ENCODE results near the gene TALDO1. TPM values are rescaled to one million over a fixed set of nuclear protein-coding genes. Genes with fewer than 3 reads are reported as not detected.
A peak's percentile ranks its signal among the peaks of the same experiment; 100 is the strongest.

TALDO1 gene
- total and polyA plus RNA-seq, 7 experiments from 2014 or later = 61.4 to 272 (median 179) TPM

DNA sequence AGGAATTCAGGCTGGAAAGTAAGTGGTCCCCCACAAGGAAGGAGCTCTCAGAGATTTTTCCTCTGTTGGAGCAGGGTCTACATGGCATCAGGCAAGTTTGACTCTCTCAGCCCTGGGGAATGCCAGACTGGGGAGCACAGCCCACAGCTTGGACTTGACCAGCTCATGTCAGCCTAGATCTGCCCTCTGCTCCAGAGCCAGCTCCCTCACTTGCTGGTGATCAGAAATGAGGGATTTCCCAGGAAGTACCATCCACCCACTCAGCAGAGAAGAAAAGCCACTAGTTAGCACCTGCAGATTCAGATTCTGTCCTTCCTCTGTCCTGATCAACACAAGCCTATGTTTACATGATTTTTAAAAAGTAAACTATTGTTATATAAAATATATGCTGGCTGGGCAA lies 13.0 kb downstream of the TALDO1 start:
- DNase-seq (no peak), ATAC-seq (no peak)
- Histone ChIP-seq H3K27ac (ENCODE audit: low read depth, low read length) (no peak overlapping the region), H3K36me3 (ENCODE audit: control insufficient read depth in 2 of 3, insufficient read depth in 3 of 3, low read length in 3 of 3) (peaks cover 0 to 81% (median 12%) of the 10 kb centered on the region in 3 experiments), H3K9me3 (ENCODE audit: control insufficient read depth in 2 of 3, low read length in 3 of 3) (no peaks in the 10 kb centered on the region), H3K27me3 (ENCODE audit: control insufficient read depth in 2 of 2, insufficient read depth in 2 of 2, low read length in 2 of 2) (no peaks in the 10 kb centered on the region), H3K4me1 (ENCODE audit: control insufficient read depth in 2 of 2, insufficient read depth in 2 of 2, low read length in 2 of 2) (no peaks in the 10 kb centered on the region), H3K4me3 (ENCODE audit: low read length) (no peak overlapping the region)
- H3K4me3 Mint-ChIP-seq = no peak overlapping the region
- H3K36me3 Mint-ChIP-seq = peaks cover 0 to 21% (median 4%) of the 10 kb centered on the region in 5 donors
- H3K27me3 Mint-ChIP-seq = no peaks in the 10 kb centered on the region
- intact Hi-C loops (cut with micrococcal nuclease) = no loop called here
- ChIA-PET CTCF (no interaction called here), POLR2A (interaction anchor here (0.8 to 1.4 kb wide), 4 partner anchors 12 to 17 kb away, joined by 3 to 5 read pairs (median 3); no protein-coding TSS in a partner anchor)
- no peaks in the 10 kb centered on the region for H3K9me3 Mint-ChIP-seq
- peak overlapping the region in 1 of 9 donors; percentile 29 for H3K27ac Mint-ChIP-seq
- peaks cover 0 to 6% (median 0%) of the 10 kb centered on the region in 7 donors for H3K4me1 Mint-ChIP-seq

GRCh38 chr11:761526-762108 lies 14.4 kb downstream of the TALDO1 start:
- ChIA-PET CTCF (interaction anchor here (0.6 kb wide), 1 partner anchor 35 kb away, joined by 3 read pairs; no protein-coding TSS in a partner anchor), POLR2A (interaction anchor here (0.6 to 0.9 kb wide), 2 partner anchors 65 to 69 kb away, joined by 3 read pairs; no protein-coding TSS in a partner anchor)
- no peak overlapping the region for H3K27ac ChIP-seq (ENCODE audit: low read depth, low read length)
- no peak overlapping the region for H3K4me3 ChIP-seq (ENCODE audit: low read length)
- intact Hi-C loops (cut with micrococcal nuclease) = no loop called here
- DNase-seq (no peak), ATAC-seq (no peak)
- no peaks in the 10 kb centered on the region for H3K27me3 ChIP-seq (ENCODE audit: control insufficient read depth in 2 of 2, insufficient read depth in 2 of 2, low read length in 2 of 2)
- Mint-ChIP-seq H3K27ac (peak overlapping the region in 1 of 9 donors; percentile 65), H3K9me3 (no peaks in the 10 kb centered on the region), H3K36me3 (peaks cover 0 to 22% (median 4%) of the 10 kb centered on the region in 5 donors), H3K4me3 (no peak overlapping the region), H3K4me1 (peaks cover 0 to 8% (median 0%) of the 10 kb centered on the region in 7 donors), H3K27me3 (no peaks in the 10 kb centered on the region)
- peaks cover 0 to 82% (median 12%) of the 10 kb centered on the region in 3 experiments for H3K36me3 ChIP-seq (ENCODE audit: control insufficient read depth in 2 of 3, insufficient read depth in 3 of 3, low read length in 3 of 3)
- H3K4me1 ChIP-seq (ENCODE audit: control insufficient read depth in 2 of 2, insufficient read depth in 2 of 2, low read length in 2 of 2) = no peaks in the 10 kb centered on the region
- H3K9me3 ChIP-seq (ENCODE audit: control insufficient read depth in 2 of 3, low read length in 3 of 3) = no peaks in the 10 kb centered on the region

DNA sequence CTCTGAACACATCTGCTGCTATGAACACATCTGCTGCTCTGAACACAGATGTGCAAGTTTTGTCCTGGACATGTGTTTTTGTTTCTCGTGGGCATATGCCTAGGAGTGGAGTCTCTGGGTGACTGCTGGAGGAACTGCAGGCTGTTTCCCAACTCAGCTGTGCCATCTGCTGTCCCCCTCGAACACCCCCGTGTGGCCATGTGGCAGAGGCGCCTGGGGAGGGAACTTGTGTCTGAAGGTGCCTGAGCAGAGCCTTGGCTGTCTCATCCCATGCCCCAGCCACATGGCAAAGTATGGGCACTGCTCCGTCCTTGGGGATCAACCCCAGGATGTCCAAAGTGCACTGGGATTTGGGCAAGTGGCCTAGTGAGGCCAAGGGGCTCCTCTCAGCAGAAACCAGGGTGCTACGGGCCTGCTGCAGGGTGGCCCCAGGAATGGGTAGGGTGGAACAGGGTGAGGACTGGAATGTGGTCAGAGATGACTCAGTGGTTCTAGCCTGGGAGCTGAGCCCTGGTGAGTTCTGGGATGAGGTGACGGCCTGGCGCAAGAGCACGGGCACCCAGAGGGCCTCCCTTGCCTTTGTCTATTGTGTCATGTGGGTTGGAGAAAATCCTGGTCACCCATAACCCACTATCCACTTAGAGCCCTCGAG lies 15.3 kb downstream of the TALDO1 start:
- Histone ChIP-seq H3K36me3 (ENCODE audit: control insufficient read depth in 2 of 3, insufficient read depth in 3 of 3, low read length in 3 of 3) (peaks cover 0 to 73% (median 12%) of the 10 kb centered on the region in 3 experiments), H3K9me3 (ENCODE audit: control insufficient read depth in 2 of 3, low read length in 3 of 3) (no peaks in the 10 kb centered on the region), H3K4me3 (ENCODE audit: low read length) (no peak overlapping the region), H3K27me3 (ENCODE audit: control insufficient read depth in 2 of 2, insufficient read depth in 2 of 2, low read length in 2 of 2) (no peaks in the 10 kb centered on the region), H3K27ac (ENCODE audit: low read depth, low read length) (no peak overlapping the region), H3K4me1 (ENCODE audit: control insufficient read depth in 2 of 2, insufficient read depth in 2 of 2, low read length in 2 of 2) (no peaks in the 10 kb centered on the region)
- DNase-seq (peak in 1 of 9 donors; percentile 20), ATAC-seq (peak; percentile 42)
- ChIA-PET CTCF (interaction anchor here (1.9 kb wide), 1 partner anchor 14 kb away, joined by 6 read pairs; no protein-coding TSS in a partner anchor), POLR2A (no interaction called here)
- peaks cover 0 to 8% (median 0%) of the 10 kb centered on the region in 7 donors for H3K4me1 Mint-ChIP-seq
- no peak overlapping the region for H3K4me3 Mint-ChIP-seq
- H3K9me3 Mint-ChIP-seq = no peaks in the 10 kb centered on the region
- intact Hi-C loops (cut with micrococcal nuclease) = no loop called here
- peaks cover 0 to 18% (median 2%) of the 10 kb centered on the region in 5 donors for H3K36me3 Mint-ChIP-seq
- peak overlapping the region in 1 of 9 donors; percentile 32 for H3K27ac Mint-ChIP-seq
- no peaks in the 10 kb centered on the region for H3K27me3 Mint-ChIP-seq

GRCh38 chr11:763073-763463 lies 15.8 kb downstream of the TALDO1 start:
- no peaks in the 10 kb centered on the region for H3K27me3 ChIP-seq (ENCODE audit: control insufficient read depth in 2 of 2, insufficient read depth in 2 of 2, low read length in 2 of 2)
- Mint-ChIP-seq H3K27ac (no peak overlapping the region), H3K4me3 (no peak overlapping the region), H3K27me3 (no peaks in the 10 kb centered on the region), H3K9me3 (no peaks in the 10 kb centered on the region), H3K4me1 (peaks cover 0 to 8% (median 0%) of the 10 kb centered on the region in 7 donors), H3K36me3 (peaks cover 0 to 16% (median 0%) of the 10 kb centered on the region in 5 donors)
- intact Hi-C loops (cut with micrococcal nuclease) = no loop called here
- no peaks in the 10 kb centered on the region for H3K4me1 ChIP-seq (ENCODE audit: control insufficient read depth in 2 of 2, insufficient read depth in 2 of 2, low read length in 2 of 2)
- H3K4me3 ChIP-seq (ENCODE audit: low read length) = no peak overlapping the region
- no peaks in the 10 kb centered on the region for H3K9me3 ChIP-seq (ENCODE audit: control insufficient read depth in 2 of 3, low read length in 3 of 3)
- ATAC-seq (no peak), DNase-seq (no peak)
- POLR2A ChIA-PET = interaction anchor here (1.2 kb wide), 1 partner anchor 207 kb away, joined by 4 read pairs; no protein-coding TSS in a partner anchor
- peaks cover 0 to 70% (median 12%) of the 10 kb centered on the region in 3 experiments for H3K36me3 ChIP-seq (ENCODE audit: control insufficient read depth in 2 of 3, insufficient read depth in 3 of 3, low read length in 3 of 3)
- no peak overlapping the region for H3K27ac ChIP-seq (ENCODE audit: low read depth, low read length)
- CTCF ChIA-PET = interaction anchor here (1.9 kb wide), 2 partner anchors 13 to 16 kb away, joined by 6 to 8 read pairs; partner anchors contain the start of gene TALDO1

- Mint-ChIP-seq H3K4me1 (peaks cover 0 to 8% (median 0%) of the 10 kb centered on the region in 7 donors), H3K36me3 (peaks cover 0 to 16% (median 0%) of the 10 kb centered on the region in 5 donors), H3K27me3 (no peaks in the 10 kb centered on the region), H3K27ac (no peak overlapping the region), H3K4me3 (no peak overlapping the region), H3K9me3 (no peaks in the 10 kb centered on the region)
- CTCF ChIA-PET = interaction anchor here (1.7 to 1.9 kb wide), 3 partner anchors 13 to 38 kb away, joined by 5 to 8 read pairs (median 6); partner anchors contain the start of gene TALDO1
- H3K27ac ChIP-seq (ENCODE audit: low read depth, low read length) = no peak overlapping the region
- H3K9me3 ChIP-seq (ENCODE audit: control insufficient read depth in 2 of 3, low read length in 3 of 3) = no peaks in the 10 kb centered on the region
- POLR2A ChIA-PET = interaction anchor here (0.6 to 1.2 kb wide), 2 partner anchors 207 to 336 kb away, joined by 3 to 4 read pairs; no protein-coding TSS in a partner anchor
- DNase-seq (no peak), ATAC-seq (no peak)
- intact Hi-C loops (cut with micrococcal nuclease) = loop anchor here in 1 of 2 donors (2.0 kb wide), 2 partner anchors 17 to 67 kb away; partner anchors contain the start of gene TALDO1
- no peaks in the 10 kb centered on the region for H3K4me1 ChIP-seq (ENCODE audit: control insufficient read depth in 2 of 2, insufficient read depth in 2 of 2, low read length in 2 of 2)
- peaks cover 0 to 70% (median 12%) of the 10 kb centered on the region in 3 experiments for H3K36me3 ChIP-seq (ENCODE audit: control insufficient read depth in 2 of 3, insufficient read depth in 3 of 3, low read length in 3 of 3)
- no peak overlapping the region for H3K4me3 ChIP-seq (ENCODE audit: low read length)
- H3K27me3 ChIP-seq (ENCODE audit: control insufficient read depth in 2 of 2, insufficient read depth in 2 of 2, low read length in 2 of 2) = no peaks in the 10 kb centered on the region
Observed at GRCh38 chr11:763549-764321, 16.5 kb downstream of the TALDO1 start.

Measured in naive thymus-derived CD4-positive, alpha-beta T cell (primary cell).